GM12892 (cell line): Measurements from ENCODE around the gene SIAH1.

Experiments used
- POLR2A ChIP-seq: IDR thresholded peaks from 2 replicates; pipeline ENCODE4 v1.6.1; 2011; ENCODE audit warnings: low read depth, low read length, control low read depth
- POLR2AphosphoS5 ChIP-seq: IDR thresholded peaks from 2 replicates; pipeline ENCODE4 v1.6.1; 2011; ENCODE audit warnings: low read depth, low read length, control low read depth
- TAF1 ChIP-seq: IDR thresholded peaks from 2 replicates; pipeline ENCODE4 v1.6.1; 2011; ENCODE audit warnings: low read depth, mild to moderate bottlenecking, control low read depth, low read length, borderline replicate concordance

GRCh38 chr16:48395375-48395774 lies 10.2 kb upstream of the SIAH1 start:
- no peak for TF ChIP-seq POLR2A
- TF ChIP-seq TAF1 = no peak
- TF ChIP-seq POLR2AphosphoS5 = no peak
